NCI-H128 (cell line): ENCODE results near the gene ADPRHL1.
"Not testable (repeated sequence)": the region's sequence is repeated elsewhere in the genome, so short reads cannot be mapped to it uniquely, and the experiment has no call there.

ENCODE experiments used
- DNase-seq: peaks from one replicate; lab custom pipeline; 2025; ENCODE audit not compliant: unreplicated experiment; lab: John Stamatoyannopoulos, UW

Gene ADPRHL1

GRCh38 chr13:113373811-113374485, 79.3 kb downstream of the ADPRHL1 start:
- DNase-seq = no peak

GRCh38 chr13:113371701-113372100, 81.6 kb downstream of the ADPRHL1 start:
- not testable (repeated sequence) for DNase-seq

GRCh38 chr13:113371061-113371460, 82.2 kb downstream of the ADPRHL1 start:
- no peak for DNase-seq

GRCh38 chr13:113369881-113370280, 83.4 kb downstream of the ADPRHL1 start:
- DNase-seq = no peak

GRCh38 chr13:113369189-113369588, 84.1 kb downstream of the ADPRHL1 start:
- no peak for DNase-seq

GRCh38 chr13:113368353-113368752, 84.9 kb downstream of the ADPRHL1 start:
- DNase-seq = not testable (repeated sequence)

GRCh38 chr13:113367771-113368170, 85.5 kb downstream of the ADPRHL1 start:
- no peak for DNase-seq

GRCh38 chr13:113367020-113367560, 86.2 kb downstream of the ADPRHL1 start:
- DNase-seq = no peak

- DNase-seq = no peak
Observed at GRCh38 chr13:113365971-113366588, 87.2 kb downstream of the ADPRHL1 start.

- no peak for DNase-seq
Observed at GRCh38 chr13:113365583-113365970, 87.7 kb downstream of the ADPRHL1 start.

GRCh38 chr13:113364901-113365582, 88.2 kb downstream of the ADPRHL1 start:
- DNase-seq = no peak

- no peak for DNase-seq
Observed at GRCh38 chr13:113364311-113364889, 88.9 kb downstream of the ADPRHL1 start.

- no peak for DNase-seq
Observed at GRCh38 chr13:113361406-113361805, 91.9 kb downstream of the ADPRHL1 start.

- no peak for DNase-seq
Observed at GRCh38 chr13:113360446-113360845, 92.8 kb downstream of the ADPRHL1 start.

- DNase-seq = no peak
Observed at GRCh38 chr13:113359571-113359970, 93.7 kb downstream of the ADPRHL1 start.

- DNase-seq = no peak
Observed at GRCh38 chr13:113358653-113359190, 94.6 kb downstream of the ADPRHL1 start.

- DNase-seq = no peak
Observed at GRCh38 chr13:113357529-113357928, 95.8 kb downstream of the ADPRHL1 start.

GRCh38 chr13:113356596-113356995, 96.7 kb downstream of the ADPRHL1 start:
- no peak for DNase-seq

GRCh38 chr13:113355621-113356020, 97.7 kb downstream of the ADPRHL1 start:
- DNase-seq = no peak

GRCh38 chr13:113354831-113355610, 98.3 kb downstream of the ADPRHL1 start:
- no peak for DNase-seq

- no peak for DNase-seq
Observed at GRCh38 chr13:113353254-113353653, 100.0 kb downstream of the ADPRHL1 start.
